GM21528 (cell line): ENCODE data around the gene NLRP9.

Experiments
- ATAC-seq: cut with Tn5 transposase; IDR thresholded peaks from one replicate; pipeline ENCODE4 v1.9.1; 2021; ENCODE audit warnings: mild to moderate bottlenecking, moderate library complexity; ENCODE audit not compliant: unreplicated experiment, low FRiP score

NLRP9 gene

DNA sequence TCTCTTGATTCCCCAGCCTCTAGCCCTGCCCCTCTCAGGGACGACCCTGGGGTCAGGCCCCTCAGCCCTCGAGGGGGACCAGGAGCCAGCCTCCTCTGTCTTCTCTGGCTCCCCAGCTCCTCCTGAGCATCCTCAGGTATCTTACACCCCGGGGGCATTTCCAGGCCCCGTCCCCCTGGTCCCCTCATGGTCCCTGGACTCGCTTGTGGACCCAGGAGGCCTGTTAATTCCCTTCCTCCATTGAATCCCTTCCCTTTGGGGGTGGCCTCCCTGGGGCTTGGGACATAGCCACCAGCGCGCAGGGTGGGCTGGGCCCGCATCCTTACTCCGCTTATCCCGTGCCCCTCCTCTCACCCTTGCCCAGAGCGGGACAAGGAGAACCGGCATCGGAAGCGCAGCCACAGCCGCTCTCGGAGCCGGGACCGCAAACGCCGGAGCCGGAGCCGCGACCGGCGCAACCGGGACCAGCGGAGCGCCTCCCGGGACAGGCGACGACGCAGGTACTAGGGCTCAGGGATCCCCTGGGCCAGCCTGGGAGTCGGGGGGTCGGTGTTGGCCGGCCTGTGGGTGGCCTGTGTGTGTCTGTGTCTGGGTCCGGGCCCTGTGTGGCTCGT, 79.2 kb downstream of the NLRP9 start:
- no peak for ATAC-seq
